Cardiac muscle cell (in vitro differentiated cells and primary cell): Measurements from ENCODE around the gene PRKG1. TPM values are rescaled to one million over a fixed set of nuclear protein-coding genes. Genes with fewer than 3 reads are reported as not detected.

Experiments
- DNase-seq, 2 donors: peaks; one replicate each; pipeline versions ENCODE4 v3.0.0 to v3.0.0-alpha.2; 2010 to 2017; ENCODE audit warnings: low read depth in 1 of 2, low spot score in 1 of 2
- H3K27ac ChIP-seq: fragments of 200-600 bp; sonication (generic); 2 replicates; pipeline ENCODE4 v1.5.1; 2016
- H3K27me3 ChIP-seq: fragments of 200-600 bp; sonication (generic); 2 replicates; pipeline ENCODE4 v1.6.0; 2016; ENCODE audit warnings: control low read depth
- H3K36me3 ChIP-seq: fragments of 200-600 bp; sonication (generic); 2 replicates; pipeline ENCODE4 v1.5.1; 2016; ENCODE audit warnings: control low read depth
- H3K4me1 ChIP-seq: fragments of 200-600 bp; sonication (generic); 2 replicates; pipeline ENCODE4 v1.8.1; 2017; ENCODE audit warnings: low read depth, mild to moderate bottlenecking, mixed run types
- H3K4me3 ChIP-seq: fragments of 200-600 bp; sonication (generic); 2 replicates; pipeline ENCODE4 v1.5.1; 2016; ENCODE audit warnings: mild to moderate bottlenecking
- H3K9me3 ChIP-seq: fragments of 200-600 bp; sonication (generic); 2 replicates; pipeline ENCODE4 v1.5.1; 2017; ENCODE audit warnings: low read depth, mild to moderate bottlenecking, control low read depth
- polyA plus RNA-seq: library from polyadenylated mRNA; unstranded; fragments of >200 nt; fragmentation: Nextera tagmentation; extraction: Ambion mirVana; gene quantifications from 2 replicates; pipeline ENCODE4 v1.2.1, GENCODE V29; 2016
- total RNA-seq: library from RNA; depleted of rRNA; stranded (reverse); fragments of >200 nt; gene quantifications from 2 replicates; pipeline ENCODE4 v1.2.3, GENCODE V29; 2016
- TF ChIP-seq, protein P1 (sequence below): IDR thresholded peaks from 2 replicates; pipeline ENCODE4 v1.5.1; 2012; ENCODE audit warnings: low read depth, mild to moderate bottlenecking, low read length

PRKG1 gene
- total and polyA plus RNA-seq, 2 experiments from 2014 or later: 2.9 to 13.3 TPM

DNA sequence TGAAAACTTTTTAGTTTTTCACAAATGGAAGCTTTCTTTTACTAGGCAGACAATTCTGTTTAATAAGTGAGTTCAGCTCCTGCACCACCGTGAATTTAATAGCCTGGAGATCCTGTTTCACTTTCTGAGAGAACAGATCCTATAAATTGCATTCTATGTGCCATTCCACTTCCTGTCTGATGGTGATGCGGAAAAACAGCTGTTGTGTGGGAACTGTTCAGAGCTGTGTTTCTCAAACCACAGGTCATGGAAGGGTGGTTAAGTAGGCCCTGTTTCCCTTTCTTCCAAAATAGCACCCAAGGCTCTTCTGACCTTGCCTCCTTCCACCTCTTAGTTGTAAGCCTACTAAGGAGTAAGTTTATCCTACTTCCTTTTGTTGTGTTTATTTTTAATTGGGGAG lies 1142.6 kb downstream of the PRKG1 start:
- peak in 1 of 2 donors; percentile 87 for DNase-seq

DNA sequence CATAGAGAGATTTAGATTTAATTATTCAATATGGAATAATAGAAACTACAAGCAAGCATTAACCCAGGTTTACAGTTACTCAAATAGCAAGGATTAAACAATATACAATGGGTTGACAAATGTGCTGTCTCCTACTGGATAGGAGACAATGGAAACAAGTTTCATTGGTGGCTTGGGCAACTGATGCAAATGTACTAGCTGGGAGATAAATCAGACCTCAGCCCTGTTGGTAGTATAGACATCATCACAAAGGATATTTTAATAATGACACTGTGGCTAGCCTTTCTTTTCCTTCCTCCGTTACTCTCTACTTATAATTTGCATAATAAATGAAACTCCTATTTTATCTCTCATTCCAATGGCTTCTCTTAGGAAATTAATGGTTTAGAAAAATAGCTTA lies 1143.2 kb downstream of the PRKG1 start:
- Histone ChIP-seq H3K4me1 (no peaks in the 10 kb centered on the region), H3K36me3 (no peaks in the 10 kb centered on the region), H3K27ac (no peak overlapping the region), H3K4me3 (no peak overlapping the region), H3K27me3 (no peaks in the 10 kb centered on the region), H3K9me3 (no peaks in the 10 kb centered on the region)
- no peak for DNase-seq
- TF ChIP-seq, protein P1, sequence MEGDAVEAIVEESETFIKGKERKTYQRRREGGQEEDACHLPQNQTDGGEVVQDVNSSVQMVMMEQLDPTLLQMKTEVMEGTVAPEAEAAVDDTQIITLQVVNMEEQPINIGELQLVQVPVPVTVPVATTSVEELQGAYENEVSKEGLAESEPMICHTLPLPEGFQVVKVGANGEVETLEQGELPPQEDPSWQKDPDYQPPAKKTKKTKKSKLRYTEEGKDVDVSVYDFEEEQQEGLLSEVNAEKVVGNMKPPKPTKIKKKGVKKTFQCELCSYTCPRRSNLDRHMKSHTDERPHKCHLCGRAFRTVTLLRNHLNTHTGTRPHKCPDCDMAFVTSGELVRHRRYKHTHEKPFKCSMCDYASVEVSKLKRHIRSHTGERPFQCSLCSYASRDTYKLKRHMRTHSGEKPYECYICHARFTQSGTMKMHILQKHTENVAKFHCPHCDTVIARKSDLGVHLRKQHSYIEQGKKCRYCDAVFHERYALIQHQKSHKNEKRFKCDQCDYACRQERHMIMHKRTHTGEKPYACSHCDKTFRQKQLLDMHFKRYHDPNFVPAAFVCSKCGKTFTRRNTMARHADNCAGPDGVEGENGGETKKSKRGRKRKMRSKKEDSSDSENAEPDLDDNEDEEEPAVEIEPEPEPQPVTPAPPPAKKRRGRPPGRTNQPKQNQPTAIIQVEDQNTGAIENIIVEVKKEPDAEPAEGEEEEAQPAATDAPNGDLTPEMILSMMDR: no peak

More for the DNA sequence above, 1142.6 kb downstream of the PRKG1 start:
- Histone ChIP-seq H3K4me1 (no peaks in the 10 kb centered on the region), H3K27me3 (no peaks in the 10 kb centered on the region), H3K36me3 (no peaks in the 10 kb centered on the region), H3K9me3 (no peaks in the 10 kb centered on the region), H3K4me3 (no peak overlapping the region), H3K27ac (no peak overlapping the region)
- TF ChIP-seq, protein P1: no peak

DNA sequence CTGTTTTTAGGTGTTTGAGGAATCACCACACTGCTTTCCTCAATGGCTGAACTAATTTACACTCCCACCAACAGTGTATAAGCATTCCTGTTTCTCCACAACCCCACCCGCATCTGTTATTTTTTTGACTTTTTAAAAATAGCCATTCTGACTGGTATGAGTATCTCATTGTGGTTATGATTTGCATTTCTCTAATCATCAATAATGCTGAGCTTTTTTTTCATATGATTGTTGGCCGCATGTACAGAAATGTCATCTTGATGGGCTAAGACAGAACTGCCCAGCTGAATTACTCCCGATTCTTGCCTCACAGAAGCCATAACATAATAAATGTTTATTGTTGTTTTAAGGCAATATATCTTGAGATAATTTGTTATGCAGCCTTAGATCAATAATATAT lies 1146.7 kb downstream of the PRKG1 start:
- DNase-seq: no peak
- TF ChIP-seq, protein P1: no peak
- Histone ChIP-seq H3K4me1 (no peaks in the 10 kb centered on the region), H3K9me3 (no peaks in the 10 kb centered on the region), H3K4me3 (no peak overlapping the region), H3K36me3 (no peaks in the 10 kb centered on the region), H3K27me3 (no peaks in the 10 kb centered on the region), H3K27ac (no peak overlapping the region)

DNA sequence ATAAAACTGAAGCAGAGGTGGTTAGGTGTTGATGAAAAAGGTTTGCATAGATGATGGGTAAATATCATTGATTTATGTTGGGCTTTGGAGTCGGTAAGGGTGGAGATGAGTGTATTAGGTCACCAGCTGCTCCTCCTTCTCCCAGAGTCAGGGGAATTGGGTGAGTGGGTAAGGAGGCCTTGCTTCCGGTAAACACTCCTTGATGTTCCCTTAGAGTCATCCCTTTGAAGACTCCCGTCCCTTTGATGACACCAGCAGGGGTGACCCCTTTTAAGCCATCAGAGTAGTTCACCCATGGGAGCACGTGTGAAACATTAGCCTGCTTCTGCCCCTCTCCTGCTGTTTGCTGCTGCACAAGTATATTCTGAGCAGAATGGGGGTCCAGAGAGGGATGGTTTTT lies 1147.6 kb downstream of the PRKG1 start:
- Histone ChIP-seq H3K27me3 (no peaks in the 10 kb centered on the region), H3K9me3 (no peaks in the 10 kb centered on the region), H3K36me3 (no peaks in the 10 kb centered on the region), H3K4me3 (no peak overlapping the region), H3K27ac (no peak overlapping the region), H3K4me1 (no peaks in the 10 kb centered on the region)
- no peak for DNase-seq
- TF ChIP-seq, protein P1: no peak

DNA sequence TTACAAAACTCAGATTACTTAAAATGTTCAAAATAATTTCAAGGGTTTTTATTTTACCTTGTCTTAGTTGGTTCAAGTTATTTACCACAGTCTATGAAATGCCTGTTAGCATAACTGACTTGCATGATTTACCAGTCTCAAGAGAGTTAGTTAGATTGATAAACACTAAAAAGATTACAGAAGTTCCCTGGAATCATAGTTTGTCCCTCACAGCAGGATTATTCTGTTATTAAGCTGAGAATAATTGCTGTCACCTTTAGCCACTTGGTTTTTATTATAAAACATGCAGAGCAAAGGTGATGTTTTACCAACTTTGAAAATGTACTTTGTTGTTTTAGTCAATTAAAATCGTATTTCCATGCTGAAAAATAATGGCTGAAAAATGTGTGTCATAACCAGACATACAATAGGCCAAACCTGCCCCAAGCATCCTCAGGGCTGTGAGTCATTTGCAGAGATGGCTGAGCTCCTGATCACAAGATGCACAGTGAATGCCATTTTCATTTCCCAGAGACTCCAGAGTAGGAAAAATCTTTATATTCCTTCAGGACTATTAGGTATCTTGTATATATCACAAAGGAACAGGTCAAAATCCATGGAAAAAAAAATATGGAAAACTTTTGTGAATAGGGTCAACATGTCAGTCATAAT lies 1152.0 kb downstream of the PRKG1 start:
- H3K27ac ChIP-seq: no peak overlapping the region
- no peak overlapping the region for H3K4me3 ChIP-seq
- no peaks in the 10 kb centered on the region for H3K9me3 ChIP-seq
- no peaks in the 10 kb centered on the region for H3K36me3 ChIP-seq
- H3K27me3 ChIP-seq: no peaks in the 10 kb centered on the region
- TF ChIP-seq, protein P1: no peak
- no peaks in the 10 kb centered on the region for H3K4me1 ChIP-seq
- DNase-seq: peak in 1 of 2 donors; percentile 35
